Measurements from ENCODE around the gene GPR68. TPM values are rescaled to one million over a fixed set of nuclear protein-coding genes. Genes with fewer than 3 reads are reported as not detected.

The GPR68 gene
- polyA plus RNA-seq, 1 donor (not counting 4 experiments of a cell fraction or from before 2014, with no cell fraction given), result 1.2 TPM

DNA sequence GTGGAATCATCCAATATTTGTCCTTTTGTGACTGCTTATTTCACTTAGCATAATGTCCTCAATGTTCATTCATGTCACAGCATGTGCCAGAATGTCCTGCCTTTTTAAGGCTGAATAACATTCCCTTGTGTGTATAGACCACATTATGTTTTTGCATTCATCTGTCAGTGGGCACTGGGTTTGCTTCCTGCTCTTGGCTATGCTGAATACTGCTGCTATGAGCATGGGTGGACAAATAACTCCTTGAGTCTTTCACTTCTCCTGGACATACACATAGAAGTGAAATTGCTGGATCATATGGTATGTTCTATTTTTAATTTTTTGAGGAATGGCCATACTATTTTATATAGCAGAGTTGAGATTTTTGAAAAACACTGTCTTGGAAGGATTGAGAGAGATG, 46.9 kb downstream of the GPR68 start:
- DNase-seq (ENCODE audit: low read depth, low spot score) (no peak), FAIRE-seq (no peak)
- Histone ChIP-seq H3K27me3 (ENCODE audit: control insufficient read depth, extremely low read depth, insufficient read depth, low read length) (no peaks in the 10 kb centered on the region), H3K9ac (ENCODE audit: control insufficient read depth, extremely low read depth, insufficient read depth, low read length) (no peak overlapping the region), H3K9me1 (ENCODE audit: control insufficient read depth, extremely low read depth, insufficient read depth, low read length) (no peaks in the 10 kb centered on the region), H3K36me3 (ENCODE audit: control insufficient read depth in 2 of 2, extremely low read depth in 1 of 2, insufficient read depth in 2 of 2, low read length in 2 of 2) (peaks cover 4 to 6% of the 10 kb centered on the region in 2 experiments), H3K79me2 (ENCODE audit: control insufficient read depth, insufficient read depth, low read length) (no peaks in the 10 kb centered on the region), H4K20me1 (ENCODE audit: control insufficient read depth, extremely low read depth, insufficient read depth, low read length) (no peaks in the 10 kb centered on the region), H2AFZ (ENCODE audit: control insufficient read depth, low read length) (no peak overlapping the region), H3K9me3 (ENCODE audit: control insufficient read depth, low read depth, low read length) (peaks cover 5% of the 10 kb centered on the region), H3K4me3 (ENCODE audit: control insufficient read depth in 2 of 3, extremely low read depth in 1 of 3, insufficient read depth in 2 of 3, low read depth in 1 of 3, low read length in 3 of 3) (no peak overlapping the region), H3K4me2 (ENCODE audit: control insufficient read depth, extremely low read depth, insufficient read depth, low read depth, low read length) (no peak overlapping the region), H3K27ac (ENCODE audit: control insufficient read depth, insufficient read depth, low read length) (no peak overlapping the region), H3K4me1 (ENCODE audit: control insufficient read depth, extremely low read depth, insufficient read depth, low read length) (peaks cover 8% of the 10 kb centered on the region)
- dilution Hi-C loops (cut with MboI; ENCODE audit: extremely low pct_ligation_motif_present, low sequenced_read_pairs), result no loop called here
- TF ChIP-seq EZH2 (IDR thresholded peaks at IDR 0.05; ENCODE audit: low read length) (no peak), CTCF (optimal IDR thresholded peaks at IDR 0.05 in 1 of 3, IDR thresholded peaks at IDR 0.05 in 1 of 3, conservative IDR thresholded peaks at IDR 0.05 in 1 of 3; ENCODE audit: extremely low read depth in 1 of 3, insufficient read depth in 2 of 3, low read length in 3 of 3) (no peak)

DNA sequence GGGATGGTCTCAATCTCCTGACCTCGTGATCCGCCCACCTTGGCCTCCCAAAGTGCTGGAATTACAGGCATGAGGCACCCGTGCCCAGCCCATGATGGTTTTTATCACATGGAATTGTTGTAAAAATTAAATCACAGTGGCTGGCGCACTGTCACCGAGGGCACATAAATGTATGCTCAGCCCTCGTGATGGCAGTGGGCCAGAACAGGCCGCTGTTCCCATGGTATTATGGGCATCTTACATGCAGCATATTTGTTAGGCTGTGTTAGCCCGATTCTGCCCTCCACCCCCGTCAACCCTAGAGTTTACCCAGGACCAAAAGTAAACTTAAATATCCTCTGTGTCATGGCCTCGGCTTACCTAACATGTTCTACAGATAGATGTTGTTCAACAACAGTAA, 48.6 kb downstream of the GPR68 start:
- TF ChIP-seq CTCF (optimal IDR thresholded peaks at IDR 0.05 in 1 of 3, IDR thresholded peaks at IDR 0.05 in 1 of 3, conservative IDR thresholded peaks at IDR 0.05 in 1 of 3; ENCODE audit: extremely low read depth in 1 of 3, insufficient read depth in 2 of 3, low read length in 3 of 3) (no peak), EZH2 (IDR thresholded peaks at IDR 0.05; ENCODE audit: low read length) (no peak)
- H2AFZ ChIP-seq (ENCODE audit: control insufficient read depth, low read length), result no peak overlapping the region
- H3K4me2 ChIP-seq (ENCODE audit: control insufficient read depth, extremely low read depth, insufficient read depth, low read depth, low read length), result no peak overlapping the region
- H3K9me3 ChIP-seq (ENCODE audit: control insufficient read depth, low read depth, low read length), result peaks cover 2% of the 10 kb centered on the region
- no peaks in the 10 kb centered on the region for H3K79me2 ChIP-seq (ENCODE audit: control insufficient read depth, insufficient read depth, low read length)
- FAIRE-seq, result no peak
- peaks cover 6 to 8% of the 10 kb centered on the region in 2 experiments for H3K36me3 ChIP-seq (ENCODE audit: control insufficient read depth in 2 of 2, extremely low read depth in 1 of 2, insufficient read depth in 2 of 2, low read length in 2 of 2)
- no peaks in the 10 kb centered on the region for H3K4me1 ChIP-seq (ENCODE audit: control insufficient read depth, extremely low read depth, insufficient read depth, low read length)
- DNase-seq (ENCODE audit: low read depth, low spot score), result no peak
- no peaks in the 10 kb centered on the region for H3K27me3 ChIP-seq (ENCODE audit: control insufficient read depth, extremely low read depth, insufficient read depth, low read length)
- no peaks in the 10 kb centered on the region for H3K9me1 ChIP-seq (ENCODE audit: control insufficient read depth, extremely low read depth, insufficient read depth, low read length)
- dilution Hi-C loops (cut with MboI; ENCODE audit: extremely low pct_ligation_motif_present, low sequenced_read_pairs), result no loop called here
- H3K27ac ChIP-seq (ENCODE audit: control insufficient read depth, insufficient read depth, low read length), result no peak overlapping the region
- no peak overlapping the region for H3K9ac ChIP-seq (ENCODE audit: control insufficient read depth, extremely low read depth, insufficient read depth, low read length)
- no peak overlapping the region for H3K4me3 ChIP-seq (ENCODE audit: control insufficient read depth in 2 of 3, extremely low read depth in 1 of 3, insufficient read depth in 2 of 3, low read depth in 1 of 3, low read length in 3 of 3)
- no peaks in the 10 kb centered on the region for H4K20me1 ChIP-seq (ENCODE audit: control insufficient read depth, extremely low read depth, insufficient read depth, low read length)

Data from keratinocyte (primary cell).